ENCODE measurements around the gene TMEM259.

TMEM259 gene

DNA sequence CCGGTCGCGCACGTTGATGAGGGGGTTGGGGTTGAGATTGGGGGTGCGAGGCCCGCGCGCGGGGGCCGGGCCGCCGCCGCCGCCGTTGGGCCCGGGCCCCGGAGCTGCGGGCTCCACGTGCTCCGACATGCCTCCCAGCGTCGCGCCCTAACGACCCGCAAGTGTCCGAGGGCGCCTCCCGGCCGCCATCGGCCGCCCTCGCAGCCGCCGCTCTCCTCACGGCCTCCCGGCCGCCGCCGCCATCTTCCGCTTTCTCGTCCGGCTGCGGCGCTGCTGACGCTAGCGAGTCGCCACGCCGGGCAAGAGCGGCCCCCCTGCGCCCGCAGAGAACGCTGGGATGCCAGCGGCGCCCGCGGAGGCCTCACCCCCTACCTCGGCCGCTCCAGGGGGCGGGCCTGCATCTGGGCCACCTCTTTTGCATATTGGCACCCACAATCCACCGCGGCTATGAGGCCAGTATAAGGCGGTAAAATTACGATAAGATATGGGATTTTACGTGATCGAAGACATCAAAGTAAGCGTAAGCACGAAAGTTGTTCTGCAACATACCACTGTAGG is at the start of gene TMEM259:
Gene TMEM259, minus strand, starts transcription at position 256 of the 558 bp plus-strand sequence. Its CDS starts 127 bp downstream, at position 129.
- peak; percentile 97 to 98 for DNase-seq

GRCh38 chr19:1070576-1070930 is 49.6 kb upstream of the TMEM259 start:
- DNase-seq = no peak

- peak; percentile 84 to 85 for DNase-seq
These were observed 48.3 kb upstream of the TMEM259 start for GRCh38 chr19:1069009-1069779.

GRCh38 chr19:1068009-1069001 is 47.4 kb upstream of the TMEM259 start:
- DNase-seq = peak; percentile 77 to 83

DNA sequence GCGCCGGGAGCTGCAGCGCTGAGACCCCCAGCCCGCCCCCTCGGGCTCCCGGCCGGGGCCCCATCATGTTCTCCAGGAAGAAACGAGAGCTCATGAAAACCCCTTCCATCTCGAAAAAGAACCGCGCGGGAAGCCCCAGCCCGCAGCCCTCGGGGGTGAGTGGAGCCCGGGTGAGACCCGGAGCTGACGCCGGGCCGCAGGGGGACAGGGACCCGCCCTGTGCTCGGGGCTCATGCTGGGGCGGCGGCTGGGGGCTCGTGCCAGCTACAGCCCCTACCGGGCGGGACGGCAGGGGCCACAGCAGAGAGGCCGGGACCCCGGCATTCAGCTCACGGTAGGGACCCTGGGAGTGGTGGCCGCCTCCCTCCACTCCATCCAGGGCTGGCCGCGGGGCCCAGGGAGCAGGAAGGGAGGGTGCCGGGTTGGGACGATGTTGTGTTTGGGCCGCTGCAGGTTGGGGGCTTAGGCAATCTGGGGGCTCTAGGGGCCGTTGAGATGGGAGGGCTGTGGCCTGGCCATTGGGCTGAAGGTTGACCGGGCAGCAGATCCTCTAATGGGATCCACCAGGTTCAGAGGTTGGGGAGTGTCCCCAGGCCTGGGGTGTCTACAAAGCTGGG is 46.5 kb upstream of the TMEM259 start:
- DNase-seq = no peak

DNA sequence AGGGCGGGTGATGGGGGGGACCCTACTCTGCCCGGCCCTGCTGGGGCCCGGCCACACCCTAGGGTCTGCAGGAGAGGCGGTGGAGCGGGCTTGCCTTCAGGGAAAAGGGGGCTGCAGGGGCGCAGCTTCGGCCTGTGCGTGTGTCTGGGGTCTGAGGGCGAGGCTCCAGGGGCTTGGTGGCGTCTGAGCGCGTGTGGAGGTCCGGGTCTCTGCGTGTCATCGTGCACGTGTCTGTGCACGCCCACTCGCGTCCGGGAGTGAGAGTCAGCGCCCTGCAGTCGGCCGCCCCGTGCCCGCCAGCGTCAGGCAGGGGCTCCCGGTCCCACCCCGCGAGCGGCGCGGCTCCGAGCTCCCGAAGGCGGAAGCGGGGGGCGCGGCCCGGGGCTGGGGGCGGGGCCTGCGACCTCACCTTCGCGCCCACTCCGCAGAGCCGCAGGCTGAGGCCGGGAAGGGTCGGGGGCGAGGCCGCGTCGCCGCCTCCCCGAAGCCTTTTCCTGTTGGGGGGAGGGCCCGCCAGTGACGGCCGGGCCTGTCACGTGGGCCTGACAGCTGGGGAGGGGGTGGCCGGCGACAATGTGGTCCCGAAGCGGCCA is 45.9 kb upstream of the TMEM259 start, which contains the start of gene ARHGAP45:
Gene ARHGAP45, plus strand, starts transcription at position 420 of the 593 bp plus-strand sequence. CDS start 239 bp downstream, outside the sequence.
- peak; percentile 85 to 88 for DNase-seq

DNA sequence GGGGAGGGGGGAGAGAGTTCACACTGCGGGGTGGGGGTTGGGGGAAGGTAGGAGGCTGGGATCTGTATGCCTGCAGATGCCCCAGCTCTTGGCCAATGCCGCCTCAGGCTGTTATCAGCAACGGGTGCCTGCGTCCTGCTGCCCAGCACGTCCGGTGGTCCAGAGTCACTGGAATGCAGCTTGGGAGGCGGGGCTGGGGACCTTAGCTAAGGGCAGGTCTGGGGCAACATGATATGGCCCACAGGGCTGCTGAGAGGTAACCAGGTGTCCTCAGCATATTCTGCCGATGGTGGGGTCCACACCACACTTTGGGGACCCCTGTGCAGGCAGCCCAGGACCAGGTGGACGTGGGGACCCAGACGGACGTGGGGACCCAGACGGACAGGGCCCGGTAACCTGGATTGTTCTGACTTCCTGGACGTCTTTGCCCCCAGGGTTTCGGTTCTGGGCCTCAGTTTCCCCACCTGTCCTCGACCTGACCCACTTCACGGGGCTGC is 45.4 kb upstream of the TMEM259 start:
- DNase-seq = no peak

DNA sequence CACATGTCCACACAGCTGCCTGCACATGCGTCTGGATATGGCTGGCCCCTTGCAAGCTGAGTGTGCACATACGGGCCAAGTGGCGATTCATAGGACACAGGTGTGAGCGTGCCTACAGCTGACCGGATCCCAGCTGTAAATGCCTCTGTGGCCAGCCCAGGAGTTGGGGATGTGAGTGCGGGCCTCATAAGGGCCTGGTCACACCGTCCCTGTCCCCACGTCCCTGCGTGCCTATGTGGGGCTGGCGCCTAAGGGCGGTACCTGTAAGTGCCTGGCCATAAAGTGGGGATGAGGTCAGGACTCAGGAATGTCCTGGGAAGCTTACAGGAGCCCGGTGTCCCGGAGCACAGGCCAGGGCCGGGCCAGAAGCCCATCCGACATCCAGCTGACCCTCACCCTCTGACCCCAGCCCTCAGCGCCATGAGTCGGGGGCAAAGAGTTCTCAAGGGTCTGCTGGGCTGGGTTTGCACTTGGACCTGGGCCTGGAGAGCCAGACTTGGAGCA is 44.7 kb upstream of the TMEM259 start:
- DNase-seq = no peak

- peak; percentile 71 to 76 for DNase-seq
These were observed 44.0 kb upstream of the TMEM259 start for GRCh38 chr19:1064661-1065605.

GRCh38 chr19:1063909-1064660 is 43.2 kb upstream of the TMEM259 start:
- DNase-seq = no peak

GRCh38 chr19:1063030-1063908 is 42.3 kb upstream of the TMEM259 start:
- DNase-seq = peak; percentile 78 to 84

- DNase-seq = no peak
These were observed 41.6 kb upstream of the TMEM259 start for GRCh38 chr19:1062387-1063029.

DNA sequence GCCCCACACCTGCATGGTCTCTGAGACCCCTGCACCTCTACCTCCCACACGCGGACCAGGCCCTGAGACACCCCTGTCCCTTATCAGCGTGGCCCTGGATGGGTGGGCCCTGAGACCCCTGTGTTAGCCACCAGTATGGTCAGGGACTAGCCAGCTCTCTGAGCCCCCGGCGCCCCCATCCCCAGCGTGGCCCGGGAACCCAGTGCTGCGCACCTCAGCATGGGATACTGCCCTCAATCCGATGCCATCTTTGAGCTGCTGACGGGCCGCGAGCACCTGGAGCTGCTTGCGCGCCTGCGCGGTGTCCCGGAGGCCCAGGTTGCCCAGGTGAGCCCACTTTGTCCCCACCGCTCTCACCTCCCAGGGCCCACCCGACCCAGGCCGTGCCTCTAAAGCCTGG is 41.1 kb upstream of the TMEM259 start:
- DNase-seq = no peak

GRCh38 chr19:1060689-1061088 is 39.8 kb upstream of the TMEM259 start:
- DNase-seq = no peak

- DNase-seq = no peak
These were observed 37.2 kb upstream of the TMEM259 start for GRCh38 chr19:1058112-1058511.

- DNase-seq = peak; percentile 71 to 75
These were observed 36.4 kb upstream of the TMEM259 start for GRCh38 chr19:1057176-1057855.

GRCh38 chr19:1055886-1056620 is 35.1 kb upstream of the TMEM259 start:
- no peak for DNase-seq
